ENCODE results near the gene RTL1.

Gene RTL1

GRCh38 chr14:100881211-100882025, 22.1 kb downstream of the RTL1 start:
- no peak for DNase-seq

GRCh38 chr14:100880271-100881101, 23.0 kb downstream of the RTL1 start:
- DNase-seq: no peak

- no peak for DNase-seq
Measured at GRCh38 chr14:100879782-100880181, 23.7 kb downstream of the RTL1 start.

- no peak for DNase-seq
Measured at GRCh38 chr14:100879194-100879593, 24.3 kb downstream of the RTL1 start.

- DNase-seq: no peak
Measured at GRCh38 chr14:100878271-100879146, 25.0 kb downstream of the RTL1 start.

GRCh38 chr14:100875861-100876590, 27.5 kb downstream of the RTL1 start:
- no peak for DNase-seq

GRCh38 chr14:100875126-100875525, 28.4 kb downstream of the RTL1 start:
- DNase-seq: no peak

- DNase-seq: no peak
Measured at GRCh38 chr14:100874411-100875091, 29.0 kb downstream of the RTL1 start.

GRCh38 chr14:100874051-100874410, 29.5 kb downstream of the RTL1 start:
- DNase-seq: no peak

GRCh38 chr14:100873096-100873482, 30.4 kb downstream of the RTL1 start:
- DNase-seq: no peak

GRCh38 chr14:100872259-100873095, 31.0 kb downstream of the RTL1 start:
- DNase-seq: peak; percentile 16

- peak; percentile 36 for DNase-seq
Measured at GRCh38 chr14:100871234-100872186, 32.0 kb downstream of the RTL1 start.

- DNase-seq: no peak
Measured at GRCh38 chr14:100868621-100869370, 34.7 kb downstream of the RTL1 start.

GRCh38 chr14:100867631-100868315, 35.7 kb downstream of the RTL1 start:
- DNase-seq: no peak

GRCh38 chr14:100866666-100867630, 36.6 kb downstream of the RTL1 start:
- DNase-seq: no peak

GRCh38 chr14:100865682-100866591, 37.6 kb downstream of the RTL1 start:
- DNase-seq: no peak
